Esophagus squamous epithelium (tissue), 5 donors: ENCODE results near the gene CPS1. TPM values are rescaled to one million over a fixed set of nuclear protein-coding genes. Genes with fewer than 3 reads are reported as not detected.

Source experiments
- DNase-seq: peaks from one replicate; lab custom pipeline; 2025; lab: John Stamatoyannopoulos, UW
- H3K27ac ChIP-seq, 4 donors: fragments of 200-600 bp; sonication (generic); one replicate each; pipeline ENCODE4 v1.5.1; 2016 to 2019; ENCODE audit warnings: mild to moderate bottlenecking in 1 of 4
- H3K27me3 ChIP-seq, 4 donors: fragments of 200-600 bp; sonication (generic); 1 replicate in 3 of 4; 2 replicates in 1 of 4; pipeline versions ENCODE4 v1.5.1 to v1.6.0; 2017 to 2021; ENCODE audit warnings: antibody characterized with exemption in 1 of 4
- H3K36me3 ChIP-seq, 3 donors: fragments of 200-600 bp; sonication (generic); one replicate each; pipeline ENCODE4 v1.5.1; 2016 to 2019
- H3K4me1 ChIP-seq, 3 donors: fragments of 200-600 bp; sonication (generic); one replicate each; pipeline ENCODE4 v1.5.1; 2017 to 2019
- H3K4me3 ChIP-seq, 4 donors: fragments of 200-600 bp; sonication (generic); 1 replicate in 3 of 4; 2 replicates in 1 of 4; pipeline ENCODE4 v1.5.1; 2016 to 2019; ENCODE audit warnings: mild to moderate bottlenecking in 2 of 4, moderate library complexity in 1 of 4
- H3K9me3 ChIP-seq, 3 donors: fragments of 200-600 bp; sonication (generic); one replicate each; pipeline ENCODE4 v1.5.1; 2016 to 2019
- POLR2A ChIP-seq, 4 donors: fragments of 450-650 bp; IDR thresholded peaks; one replicate each; pipeline ENCODE4 v1.6.1; 2017; ENCODE audit warnings: antibody characterized with exemption in 4 of 4, mild to moderate bottlenecking in 4 of 4, moderate library complexity in 3 of 4
- WGBS, 2 donors: methylation state at CpG; one replicate each; pipeline ENCODE4 v1.1.5; 2018; 5-methylcytosine and 5-hydroxymethylcytosine counted together
- intact Hi-C: fragments of 100-400 bp; cut with DNase I; formaldehyde crosslinking; loops from one replicate; pipeline ENCODE4 v1.15.0; 2022
- total RNA-seq, 4 donors: library from RNA; depleted of rRNA; stranded (reverse); fragments of >200 nt; gene quantifications; one replicate each; pipeline ENCODE4 v1.1.0, GENCODE V29; 2016
- TF ChIP-seq, protein P1 (sequence below), 6 experiments: fragments of 450-650 bp in 4 of 6; fragments of 200-600 bp in 2 of 6; sonication (generic) in 2 of 6; IDR thresholded peaks; one replicate each; pipeline ENCODE4 v1.5.1; 2016 to 2019; ENCODE audit warnings: antibody characterized with exemption in 6 of 6, mild to moderate bottlenecking in 4 of 6, moderate library complexity in 4 of 6
- donor health status: DM: yes; HTN: yes; CAD: no.

The CPS1 gene
- total RNA-seq, 4 donors from 2014 or later = 2.2 to 8.9 (median 4.3) TPM

DNA sequence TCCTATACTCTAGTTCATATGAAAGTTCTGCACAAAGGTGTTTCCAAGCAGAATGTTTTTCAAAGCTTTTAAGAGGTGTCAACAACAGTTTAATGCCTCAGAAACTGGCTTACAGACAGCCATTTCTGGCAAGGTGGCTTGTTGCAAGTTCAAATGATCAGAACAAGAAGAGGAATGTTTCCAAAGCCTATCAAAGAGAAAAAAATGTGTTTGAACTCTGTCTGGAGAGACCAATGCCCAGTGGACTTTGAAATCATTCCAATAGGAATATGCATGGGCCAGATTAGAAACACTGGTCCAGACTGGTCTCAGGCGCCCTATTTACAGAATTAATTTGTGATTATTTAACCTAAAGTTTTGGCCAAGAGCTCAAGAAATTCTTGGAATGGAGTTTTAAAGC is 106.2 kb downstream of the CPS1 start:
- no peak for TF ChIP-seq POLR2A (IDR thresholded peaks at IDR 0.05)
- TF ChIP-seq, protein P1, sequence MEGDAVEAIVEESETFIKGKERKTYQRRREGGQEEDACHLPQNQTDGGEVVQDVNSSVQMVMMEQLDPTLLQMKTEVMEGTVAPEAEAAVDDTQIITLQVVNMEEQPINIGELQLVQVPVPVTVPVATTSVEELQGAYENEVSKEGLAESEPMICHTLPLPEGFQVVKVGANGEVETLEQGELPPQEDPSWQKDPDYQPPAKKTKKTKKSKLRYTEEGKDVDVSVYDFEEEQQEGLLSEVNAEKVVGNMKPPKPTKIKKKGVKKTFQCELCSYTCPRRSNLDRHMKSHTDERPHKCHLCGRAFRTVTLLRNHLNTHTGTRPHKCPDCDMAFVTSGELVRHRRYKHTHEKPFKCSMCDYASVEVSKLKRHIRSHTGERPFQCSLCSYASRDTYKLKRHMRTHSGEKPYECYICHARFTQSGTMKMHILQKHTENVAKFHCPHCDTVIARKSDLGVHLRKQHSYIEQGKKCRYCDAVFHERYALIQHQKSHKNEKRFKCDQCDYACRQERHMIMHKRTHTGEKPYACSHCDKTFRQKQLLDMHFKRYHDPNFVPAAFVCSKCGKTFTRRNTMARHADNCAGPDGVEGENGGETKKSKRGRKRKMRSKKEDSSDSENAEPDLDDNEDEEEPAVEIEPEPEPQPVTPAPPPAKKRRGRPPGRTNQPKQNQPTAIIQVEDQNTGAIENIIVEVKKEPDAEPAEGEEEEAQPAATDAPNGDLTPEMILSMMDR (IDR thresholded peaks at IDR 0.05) = no peak
- H3K27ac ChIP-seq = no peak overlapping the region
- no peaks in the 10 kb centered on the region for H3K4me1 ChIP-seq
- DNase-seq = no peak
- H3K9me3 ChIP-seq = no peaks in the 10 kb centered on the region
- intact Hi-C loops = no loop called here
- H3K36me3 ChIP-seq = no peaks in the 10 kb centered on the region
- H3K27me3 ChIP-seq = no peaks in the 10 kb centered on the region
- 36 to 50% methylated on average over 1 of the region's 1 CpG for WGBS, 2 donors
- no peak overlapping the region for H3K4me3 ChIP-seq

DNA sequence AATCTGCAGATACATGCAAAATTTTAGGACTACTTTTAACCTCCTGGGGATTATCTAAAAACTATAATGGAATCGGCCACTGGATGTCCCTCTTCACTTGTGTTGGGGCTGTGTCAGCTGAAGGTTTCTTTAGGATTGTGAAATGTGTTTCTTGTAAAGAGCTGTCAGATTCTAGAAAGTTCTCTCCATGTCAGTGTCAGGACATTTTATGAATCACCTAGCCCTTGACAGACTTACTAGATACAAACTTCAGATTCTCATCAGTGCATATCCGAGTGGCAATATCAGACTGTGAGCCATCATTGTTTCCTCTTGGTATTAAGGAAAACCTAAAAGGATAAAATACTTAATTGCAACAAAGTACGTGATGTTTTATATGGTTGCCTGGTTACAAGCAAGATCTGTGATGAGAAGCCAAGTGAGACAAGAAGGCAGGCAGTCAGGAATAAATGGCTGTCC is 107.3 kb downstream of the CPS1 start:
- WGBS, 2 donors = 40 to 41% methylated on average over 3 of the region's 3 CpGs
- no peaks in the 10 kb centered on the region for H3K9me3 ChIP-seq
- H3K27ac ChIP-seq = no peak overlapping the region
- intact Hi-C loops = no loop called here
- TF ChIP-seq, protein P1 (IDR thresholded peaks at IDR 0.05) = no peak
- TF ChIP-seq POLR2A (IDR thresholded peaks at IDR 0.05) = no peak
- H3K4me3 ChIP-seq = no peak overlapping the region
- H3K4me1 ChIP-seq = no peaks in the 10 kb centered on the region
- no peak for DNase-seq
- H3K27me3 ChIP-seq = no peaks in the 10 kb centered on the region
- H3K36me3 ChIP-seq = no peaks in the 10 kb centered on the region

DNA sequence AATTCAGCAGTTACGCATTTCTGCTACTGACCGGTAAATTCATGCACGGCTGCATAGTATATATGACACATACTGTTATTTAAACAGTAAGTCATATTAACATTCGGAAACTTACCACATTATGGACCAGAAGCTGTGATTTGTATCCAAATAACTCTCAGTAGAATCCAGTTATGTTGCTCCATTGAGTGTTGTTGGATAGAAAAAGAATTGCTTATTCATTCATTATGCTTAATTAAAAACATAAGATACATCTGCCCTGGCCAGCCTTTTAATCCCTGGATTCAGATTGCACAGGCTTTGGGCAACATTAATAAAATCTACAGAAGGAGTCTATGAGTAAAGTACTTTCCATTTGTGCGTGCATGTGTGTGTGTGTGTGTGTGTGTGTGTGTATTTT is 111.3 kb downstream of the CPS1 start:
- H3K27ac ChIP-seq = no peak overlapping the region
- WGBS, 2 donors = 77 to 83% methylated on average over 5 of the region's 5 CpGs

DNA sequence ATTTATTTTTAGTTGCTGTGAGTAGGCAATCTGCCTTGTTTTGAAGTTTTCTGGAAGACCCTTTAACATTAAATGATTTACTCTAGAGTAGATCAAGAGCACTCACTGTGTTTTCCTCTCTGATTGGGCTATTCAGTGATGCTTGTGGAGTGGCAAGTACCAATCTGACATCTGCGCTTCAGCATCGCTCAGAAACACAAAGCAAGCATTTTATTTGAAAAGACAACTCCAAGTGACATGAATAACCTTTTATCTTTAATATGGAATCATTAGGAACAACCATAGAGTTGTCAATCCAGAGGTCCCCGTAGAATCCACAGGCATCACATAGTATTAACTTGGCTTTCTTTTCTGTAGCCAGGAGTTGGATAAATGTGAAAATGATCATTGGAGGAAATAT is 114.7 kb downstream of the CPS1 start:
- DNase-seq = no peak
- H3K4me1 ChIP-seq = no peaks in the 10 kb centered on the region
- no peaks in the 10 kb centered on the region for H3K36me3 ChIP-seq

More for the DNA sequence above, 111.3 kb downstream of the CPS1 start:
- Histone ChIP-seq H3K9me3 (no peaks in the 10 kb centered on the region), H3K27me3 (no peaks in the 10 kb centered on the region), H3K36me3 (no peaks in the 10 kb centered on the region), H3K4me3 (no peak overlapping the region), H3K4me1 (no peaks in the 10 kb centered on the region)
- TF ChIP-seq, protein P1 (IDR thresholded peaks at IDR 0.05) = no peak
- TF ChIP-seq POLR2A (IDR thresholded peaks at IDR 0.05) = no peak
- no peak for DNase-seq
- intact Hi-C loops = no loop called here

DNA sequence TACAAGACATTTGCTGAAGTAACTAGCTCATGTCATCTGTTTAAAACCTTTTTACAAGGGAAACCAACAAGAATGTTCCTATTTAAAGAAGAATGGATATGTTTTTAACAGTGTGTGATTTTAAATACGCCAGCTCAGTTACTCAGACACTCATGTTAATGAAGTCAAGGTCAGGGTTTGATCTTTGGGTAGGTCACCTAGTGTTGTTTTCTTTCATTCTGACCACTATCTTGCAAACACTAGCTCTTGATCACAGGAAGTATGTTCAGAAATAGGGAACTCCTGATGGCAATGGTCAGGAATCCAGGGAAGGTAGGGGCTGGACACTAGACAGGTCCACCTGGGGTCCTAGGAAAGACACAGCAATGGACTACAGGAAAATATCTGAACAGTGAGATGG is 116.7 kb downstream of the CPS1 start:
- intact Hi-C loops = no loop called here
- H3K27ac ChIP-seq = no peak overlapping the region
- H3K4me1 ChIP-seq = no peaks in the 10 kb centered on the region
- H3K9me3 ChIP-seq = no peaks in the 10 kb centered on the region
- no peak overlapping the region for H3K4me3 ChIP-seq
- no peaks in the 10 kb centered on the region for H3K27me3 ChIP-seq
- DNase-seq = no peak
- H3K36me3 ChIP-seq = no peaks in the 10 kb centered on the region
- TF ChIP-seq, protein P1 (IDR thresholded peaks at IDR 0.05) = no peak
- TF ChIP-seq POLR2A (IDR thresholded peaks at IDR 0.05) = no peak
- WGBS, 2 donors = 70 to 75% methylated on average over 1 of the region's 1 CpG

More for the DNA sequence above, 114.7 kb downstream of the CPS1 start:
- WGBS, 2 donors = 90 to 91% methylated on average over 3 of the region's 3 CpGs
- intact Hi-C loops = no loop called here
- TF ChIP-seq, protein P1 (IDR thresholded peaks at IDR 0.05) = no peak
- no peak for TF ChIP-seq POLR2A (IDR thresholded peaks at IDR 0.05)
- no peak overlapping the region for H3K4me3 ChIP-seq
- no peak overlapping the region for H3K27ac ChIP-seq
- H3K9me3 ChIP-seq = no peaks in the 10 kb centered on the region
- H3K27me3 ChIP-seq = no peaks in the 10 kb centered on the region
